PC-3 (cell line): ENCODE data around the gene DKKL1. TPM values are rescaled to one million over a fixed set of nuclear protein-coding genes. Genes with fewer than 3 reads are reported as not detected.

Source experiments
- ATAC-seq: fragments of 200-7000 bp; cut with Tn5 transposase; 2 replicates; pipeline ENCODE4 v1.9.1; 2020; ENCODE audit warnings: mild to moderate bottlenecking, moderate library complexity
- BruUV-seq: library from RNA; stranded (reverse); fragments of 400-500 nt; replicated peaks from 2 replicates; lab custom pipeline; 2021; lab: Mats Ljungman, UMichigan
- CTCF ChIA-PET: fragments of 300-600 bp; sonication (Branson Sonifier 250); formaldehyde crosslinking; loops from one replicate; lab custom pipeline; 2022; ENCODE audit warnings: antibody characterized with exemption; lab: Charles Lee
- POLR2A ChIA-PET: fragments of 300-600 bp; sonication (Branson Sonifier 250); formaldehyde crosslinking; loops from one replicate; lab custom pipeline; 2022; ENCODE audit warnings: antibody characterized with exemption; ENCODE audit not compliant: unreplicated experiment; lab: Charles Lee
- DNase-seq: peaks from one replicate; pipeline ENCODE4 v3.0.0-alpha.2; 2015
- H2AFZ ChIP-seq: fragments of 300-600 bp; sonication (generic); 2 replicates; pipeline ENCODE4 v1.6.0; 2016; ENCODE audit warnings: antibody characterized with exemption, low read length
- H3F3A ChIP-seq: fragments of 300-600 bp; sonication (generic); one replicate; pipeline ENCODE4 v1.6.0; 2017; ENCODE audit warnings: antibody characterized with exemption, low read length, control low read depth, mild to moderate bottlenecking; ENCODE audit not compliant: unreplicated experiment
- H3K27ac ChIP-seq: fragments of 300-600 bp; sonication (generic); 2 replicates; pipeline ENCODE4 v1.5.1; 2016; ENCODE audit warnings: mild to moderate bottlenecking, low read length
- H3K27me3 ChIP-seq: fragments of 300-600 bp; sonication (generic); 2 replicates; pipeline ENCODE4 v1.6.1; 2016; ENCODE audit warnings: low read length, mixed read lengths
- H3K36me3 ChIP-seq: fragments of 300-600 bp; sonication (generic); 2 replicates; pipeline ENCODE4 v1.6.1; 2016; ENCODE audit warnings: low read depth, mixed run types, low read length, mixed read lengths
- H3K4me1 ChIP-seq: fragments of 300-600 bp; sonication (generic); 2 replicates; pipeline ENCODE4 v1.5.1; 2016; ENCODE audit warnings: low read length; ENCODE audit not compliant: insufficient read depth
- H3K4me2 ChIP-seq: fragments of 300-600 bp; sonication (generic); 2 replicates; pipeline ENCODE4 v1.6.0; 2016; ENCODE audit warnings: low read length
- H3K4me3 ChIP-seq: fragments of 300-600 bp; sonication (generic); 2 replicates; pipeline ENCODE4 v1.5.1; 2016; ENCODE audit warnings: mild to moderate bottlenecking, low read length, mixed read lengths
- H3K79me2 ChIP-seq: fragments of 300-600 bp; sonication (generic); 2 replicates; pipeline ENCODE4 v1.6.1; 2017; ENCODE audit warnings: low read length, mixed read lengths
- H3K9ac ChIP-seq: fragments of 300-600 bp; sonication (generic); 2 replicates; pipeline ENCODE4 v1.6.0; 2016; ENCODE audit warnings: mild to moderate bottlenecking, low read length
- H3K9me2 ChIP-seq: fragments of 300-600 bp; sonication (generic); replicated peaks from 2 replicates; pipeline ENCODE4 v1.6.1; 2016; ENCODE audit warnings: mixed run types, low read length, mixed read lengths
- H3K9me3 ChIP-seq: fragments of 300-600 bp; sonication (generic); 2 replicates; pipeline ENCODE4 v1.6.1; 2016; ENCODE audit warnings: low read length, mixed read lengths
- H4K20me1 ChIP-seq: fragments of 300-600 bp; sonication (generic); 2 replicates; pipeline ENCODE4 v1.6.1; 2016; ENCODE audit warnings: low read length, mixed read lengths
- CTCF ChIP-seq: fragments of 300-600 bp; sonication (generic); conservative IDR thresholded peaks from 2 replicates; pipeline ENCODE4 v1.5.1; 2017; ENCODE audit warnings: antibody characterized with exemption, low read depth, mild to moderate bottlenecking, low read length
- EZH2 ChIP-seq: fragments of 300-600 bp; sonication (generic); IDR thresholded peaks from one replicate; pipeline ENCODE4 v1.6.1; 2017; ENCODE audit warnings: antibody characterized with exemption, mild to moderate bottlenecking, low read length; ENCODE audit not compliant: unreplicated experiment
- EZH2phosphoT487 ChIP-seq: fragments of 300-600 bp; sonication (generic); IDR thresholded peaks from 2 replicates; pipeline ENCODE4 v1.6.1; 2018; ENCODE audit warnings: mild to moderate bottlenecking, antibody characterized with exemption, low read length, borderline replicate concordance
- intact Hi-C: fragments of 100-400 bp; cut with micrococcal nuclease; formaldehyde crosslinking; loops from 2 replicates; pipeline ENCODE4 v1.9.0; 2023
- total RNA-seq: library from RNA; depleted of rRNA; stranded (reverse); fragments of >200 nt; gene quantifications from 2 replicates; pipeline ENCODE4 v1.2.3, GENCODE V29; 2014

The DKKL1 gene
- total RNA-seq, 1 experiment from 2014 or later, result 2.4 TPM

GRCh38 chr19:49418511-49418910 is 54.8 kb downstream of the DKKL1 start:
- Histone ChIP-seq H3K9me3 (no peaks in the 10 kb centered on the region), H3K4me1 (no peaks in the 10 kb centered on the region), H3K27ac (no peak overlapping the region), H3F3A (no peaks in the 10 kb centered on the region), H3K36me3 (no peaks in the 10 kb centered on the region), H3K9ac (no peak overlapping the region), H3K9me2 (no peaks in the 10 kb centered on the region), H2AFZ (no peak overlapping the region), H3K79me2 (no peaks in the 10 kb centered on the region), H3K4me2 (no peak overlapping the region), H3K4me3 (no peak overlapping the region), H4K20me1 (no peaks in the 10 kb centered on the region), H3K27me3 (peaks cover 81% of the 10 kb centered on the region)
- ChIA-PET CTCF (no interaction called here), POLR2A (no interaction called here)
- ATAC-seq (no peak), DNase-seq (no peak)
- BruUV-seq, result no TSS peak
- TF ChIP-seq EZH2, result no peak
- intact Hi-C loops, result no loop called here

GRCh38 chr19:49419173-49419572 is 55.5 kb downstream of the DKKL1 start:
- DNase-seq (no peak), ATAC-seq (no peak)
- no peak overlapping the region for H3K4me2 ChIP-seq
- BruUV-seq, result no TSS peak
- H3K79me2 ChIP-seq, result no peaks in the 10 kb centered on the region
- no peaks in the 10 kb centered on the region for H3K9me2 ChIP-seq
- no peak overlapping the region for H3K27ac ChIP-seq
- H4K20me1 ChIP-seq, result no peaks in the 10 kb centered on the region
- H3K9ac ChIP-seq, result no peak overlapping the region
- no peaks in the 10 kb centered on the region for H3K36me3 ChIP-seq
- POLR2A ChIA-PET, result no interaction called here
- H3K27me3 ChIP-seq, result peaks cover 87% of the 10 kb centered on the region
- H3K9me3 ChIP-seq, result no peaks in the 10 kb centered on the region
- TF ChIP-seq CTCF, result no peak
- no peak for TF ChIP-seq EZH2phosphoT487
- TF ChIP-seq EZH2, result no peak
- H2AFZ ChIP-seq, result no peak overlapping the region
- no peak overlapping the region for H3K4me3 ChIP-seq
- intact Hi-C loops, result no loop called here
- no peaks in the 10 kb centered on the region for H3K4me1 ChIP-seq
- H3F3A ChIP-seq, result no peaks in the 10 kb centered on the region
- CTCF ChIA-PET, result no interaction called here

- no peak for DNase-seq
- no peak overlapping the region for H3K4me2 ChIP-seq
- ChIA-PET POLR2A (no interaction called here), CTCF (no interaction called here)
- no peaks in the 10 kb centered on the region for H3K79me2 ChIP-seq
- H3K27me3 ChIP-seq, result peaks cover 97% of the 10 kb centered on the region
- ATAC-seq, result no peak
- H3K9me2 ChIP-seq, result no peaks in the 10 kb centered on the region
- H3K9ac ChIP-seq, result no peak overlapping the region
- intact Hi-C loops, result no loop called here
- H2AFZ ChIP-seq, result no peak overlapping the region
- no peak overlapping the region for H3K4me3 ChIP-seq
- TF ChIP-seq CTCF, result no peak
- TF ChIP-seq EZH2phosphoT487, result no peak
- TF ChIP-seq EZH2, result no peak
- no peaks in the 10 kb centered on the region for H3K36me3 ChIP-seq
- no peak overlapping the region for H3K27ac ChIP-seq
- no peaks in the 10 kb centered on the region for H3F3A ChIP-seq
- no TSS peak for BruUV-seq
- no peaks in the 10 kb centered on the region for H4K20me1 ChIP-seq
- H3K9me3 ChIP-seq, result no peaks in the 10 kb centered on the region
- H3K4me1 ChIP-seq, result no peaks in the 10 kb centered on the region
These were observed 56.5 kb downstream of the DKKL1 start for GRCh38 chr19:49420227-49420626.
